NAMALWA (cell line): ENCODE results near the gene EIF4E.
"Not testable (repeated sequence)": the region's sequence is repeated elsewhere in the genome, so short reads cannot be mapped to it uniquely, and the experiment has no call there.

ENCODE experiments used
- DNase-seq: peaks from one replicate; pipeline ENCODE4 v3.0.0-alpha.2; 2015; ENCODE audit warnings: low spot score

The EIF4E gene

GRCh38 chr4:98879515-98879914 is 49.4 kb downstream of the EIF4E start:
- DNase-seq: no peak

DNA sequence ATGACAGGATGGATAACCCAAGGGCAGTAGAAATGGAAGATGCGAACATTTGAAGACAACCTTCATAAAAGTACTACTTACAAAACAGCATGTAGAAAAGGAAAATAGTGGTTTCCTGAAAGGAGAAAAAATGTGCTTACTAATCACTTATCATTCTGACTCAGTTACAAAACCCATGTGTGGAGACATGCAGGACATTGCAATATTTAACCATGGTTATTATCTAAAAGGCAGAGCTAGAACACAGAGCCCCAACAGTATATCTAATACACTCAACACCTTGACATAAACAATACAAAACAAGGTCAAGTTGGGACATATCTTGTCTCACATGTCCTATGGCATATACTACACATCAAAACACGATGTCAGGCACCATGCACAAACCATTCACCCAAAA is 55.9 kb downstream of the EIF4E start:
- DNase-seq: no peak

GRCh38 chr4:98872120-98872906 is 56.6 kb downstream of the EIF4E start:
- not testable (repeated sequence) for DNase-seq

DNA sequence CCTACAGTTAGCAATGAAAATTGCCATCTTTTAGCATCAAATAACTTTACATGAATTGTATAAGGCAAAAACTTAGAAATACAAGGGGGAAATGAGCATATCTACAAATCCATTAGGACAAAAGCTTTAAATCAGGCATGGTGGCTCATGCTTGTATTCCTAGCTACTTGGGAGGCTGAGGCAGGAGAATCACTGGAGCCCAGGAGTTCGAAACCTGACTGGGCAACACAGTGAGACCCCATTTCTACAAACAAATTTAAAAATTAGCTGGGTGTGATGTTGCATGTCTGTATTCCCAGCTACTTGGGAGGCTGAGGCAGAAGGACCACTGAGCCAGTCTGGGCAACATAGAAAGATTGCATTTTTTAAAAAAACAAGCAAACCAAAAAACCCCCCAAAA is 61.3 kb downstream of the EIF4E start:
- DNase-seq: no peak

- no peak for DNase-seq
Observed at GRCh38 chr4:98865059-98865458, 63.9 kb downstream of the EIF4E start.

- no peak for DNase-seq
Observed at GRCh38 chr4:98864560-98864959, 64.4 kb downstream of the EIF4E start.

- DNase-seq: no peak
Observed at GRCh38 chr4:98862371-98862770, 66.6 kb downstream of the EIF4E start.

DNA sequence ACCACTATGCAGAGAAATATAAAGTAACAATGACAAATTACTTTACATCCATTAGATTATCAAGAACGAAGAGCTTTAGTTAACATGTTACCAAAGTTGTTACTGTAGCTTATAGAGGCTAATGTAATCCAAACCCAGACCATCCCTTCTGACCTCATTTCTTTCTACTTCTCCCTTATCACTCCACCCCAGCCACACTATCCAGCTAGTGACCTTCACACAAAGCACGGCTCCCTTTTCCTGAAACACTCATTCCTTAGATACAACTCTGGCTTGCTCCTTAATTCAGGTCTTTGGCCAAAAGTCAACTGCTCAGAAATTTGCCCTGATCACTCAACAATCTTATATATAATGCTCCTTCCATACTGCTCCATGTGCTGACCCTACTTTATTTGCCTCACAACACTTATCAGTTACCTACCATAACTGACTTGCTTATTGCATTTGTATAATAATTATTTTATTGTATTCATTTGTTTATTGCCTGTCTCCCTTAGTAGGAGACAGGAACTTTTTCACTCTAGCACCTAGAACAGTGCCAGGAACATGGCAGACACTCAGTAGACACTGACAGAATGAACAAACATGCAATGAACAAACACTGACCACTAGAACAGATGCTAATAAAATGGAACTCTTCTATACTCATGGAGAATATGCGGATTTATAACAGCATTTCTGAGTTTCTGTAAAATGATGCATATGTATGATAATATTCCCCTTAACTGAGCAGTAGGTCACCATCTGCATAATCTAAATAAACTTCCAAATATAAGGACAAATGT is 67.6 kb downstream of the EIF4E start:
- no peak for DNase-seq

DNA sequence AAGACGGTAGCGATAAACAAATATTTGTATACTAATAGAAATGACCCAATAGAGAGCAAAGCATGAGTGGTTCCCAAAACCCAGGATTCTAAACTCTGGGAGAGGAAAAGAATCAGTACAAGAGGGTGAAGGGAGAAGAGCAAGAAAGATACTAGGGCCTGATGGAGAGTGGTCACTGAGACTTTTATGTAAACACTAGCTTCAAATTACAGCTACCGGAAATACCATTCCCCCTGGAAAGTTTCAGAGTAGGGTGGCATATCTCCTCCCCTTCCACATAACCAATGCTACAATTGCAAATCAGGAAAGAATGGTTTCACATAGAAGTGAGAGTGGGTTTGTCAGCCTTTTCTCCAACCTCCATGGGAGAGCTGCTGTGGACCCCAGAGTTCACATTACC is 77.1 kb downstream of the EIF4E start:
- no peak for DNase-seq

GRCh38 chr4:98850937-98851336 is 78.0 kb downstream of the EIF4E start:
- no peak for DNase-seq

GRCh38 chr4:98848448-98848847 is 80.5 kb downstream of the EIF4E start:
- DNase-seq: no peak

DNA sequence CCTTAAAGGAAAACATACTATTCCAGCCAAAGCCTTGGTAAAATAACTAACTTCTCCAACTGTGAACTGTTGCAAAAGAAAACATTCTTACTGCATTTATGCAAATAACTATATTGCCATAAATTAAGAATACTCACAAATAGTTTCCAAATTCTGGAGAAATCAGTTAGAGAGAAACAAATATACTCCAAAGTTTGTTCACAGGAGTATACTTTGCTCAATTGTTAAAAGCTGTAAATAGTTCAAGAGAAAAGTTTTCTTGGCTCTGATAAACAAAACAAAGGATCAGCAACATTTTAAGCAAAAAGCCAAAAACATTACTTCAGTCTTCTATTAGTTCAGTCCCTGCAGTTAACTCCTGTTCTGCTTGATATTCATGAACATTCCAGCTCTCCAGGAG is 83.0 kb downstream of the EIF4E start:
- peak; percentile 20 for DNase-seq

DNA sequence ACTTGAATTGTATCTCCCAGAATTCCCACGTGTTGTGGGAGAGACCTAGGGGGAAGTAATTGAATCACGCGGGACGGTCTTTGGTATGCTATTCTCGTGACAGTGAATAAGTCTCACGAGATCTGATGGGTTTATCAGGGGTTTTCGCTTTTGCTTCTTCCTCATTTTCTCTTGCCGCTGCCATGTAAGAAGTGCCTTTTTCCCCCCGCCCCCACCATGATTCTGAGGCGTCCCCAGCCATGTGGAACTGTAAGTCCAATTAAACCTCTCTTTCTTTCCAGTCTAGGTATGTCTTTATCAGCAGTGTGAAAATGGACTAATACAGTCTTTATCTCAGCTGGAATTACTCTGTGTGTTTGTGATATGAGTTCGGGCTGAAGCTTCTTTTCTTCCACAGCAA is 86.0 kb downstream of the EIF4E start:
- not testable (repeated sequence) for DNase-seq

GRCh38 chr4:98838977-98839618 is 89.8 kb downstream of the EIF4E start:
- DNase-seq: peak; percentile 19

GRCh38 chr4:98838531-98838930 is 90.4 kb downstream of the EIF4E start:
- DNase-seq: no peak

GRCh38 chr4:98833384-98833783 is 95.5 kb downstream of the EIF4E start:
- no peak for DNase-seq

DNA sequence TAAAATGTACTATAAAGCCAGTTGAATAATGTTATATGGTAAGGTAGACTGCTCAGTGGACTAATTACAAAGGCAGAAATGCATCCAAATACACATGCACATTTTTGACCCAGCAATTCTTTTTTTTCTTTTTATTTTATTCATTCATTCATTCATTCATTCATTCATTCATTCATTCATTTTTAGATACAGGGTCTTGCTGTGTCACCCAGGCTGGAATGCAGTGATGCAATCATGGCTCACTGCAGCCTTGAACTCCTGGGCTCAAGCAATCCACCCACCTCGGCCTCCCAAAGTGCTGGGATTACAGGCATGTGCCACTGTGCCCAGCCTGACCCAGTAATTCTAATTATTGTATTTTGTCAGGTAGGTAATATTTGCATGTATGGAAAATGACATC is 97.9 kb downstream of the EIF4E start:
- DNase-seq: not testable (repeated sequence)
